HCT116 (cell line): ENCODE results near the gene DPY19L2.
"Not testable (repeated sequence)": the region's sequence is repeated elsewhere in the genome, so short reads cannot be mapped to it uniquely, and the experiment has no call there.

Experiments
- EZH2 ChIP-seq: fragments of 200-600 bp; sonication (generic); IDR thresholded peaks from 2 replicates; pipeline ENCODE4 v1.6.1; 2017; ENCODE audit warnings: antibody characterized with exemption, mixed run types
- EZH2phosphoT487 ChIP-seq: fragments of 200-600 bp; IDR thresholded peaks from 2 replicates; pipeline ENCODE4 v1.6.1; 2018; ENCODE audit warnings: antibody characterized with exemption, borderline replicate concordance
- JUND ChIP-seq: IDR thresholded peaks from 2 replicates; pipeline ENCODE4 v1.6.1; 2012
- POLR2A ChIP-seq: IDR thresholded peaks from 2 replicates; pipeline ENCODE4 v1.7.0; 2011; ENCODE audit warnings: borderline replicate concordance; ENCODE audit not compliant: insufficient read depth, insufficient read length; ENCODE audit errors: extremely low read depth
- POLR2AphosphoS5 ChIP-seq: IDR thresholded peaks from 2 replicates; pipeline ENCODE4 v1.6.1; 2011; ENCODE audit warnings: mild to moderate bottlenecking, low read depth, low read length, moderate library complexity
- REST ChIP-seq: IDR thresholded peaks from 2 replicates; pipeline ENCODE4 v1.6.1; 2012; ENCODE audit warnings: low read depth
- YY1 ChIP-seq: IDR thresholded peaks from 2 replicates; pipeline ENCODE4 v1.6.1; 2011; ENCODE audit warnings: low read length, low read depth, moderate library complexity, mild to moderate bottlenecking; ENCODE audit not compliant: insufficient replicate concordance; ENCODE audit errors: extremely low read depth
- TF ChIP-seq, protein P1 (sequence below), 3 experiments: fragments of 200-600 bp in 1 of 3; sonication (generic) in 1 of 3; IDR thresholded peaks in 2 of 3; conservative IDR thresholded peaks in 1 of 3; 2 replicates each; pipeline ENCODE4 v1.5.1; 2012 to 2017; ENCODE audit warnings: low read depth in 2 of 3, low read length in 2 of 3, antibody characterized with exemption in 1 of 3, borderline replicate concordance in 1 of 3, control low read depth in 1 of 3, mild to moderate bottlenecking in 1 of 3, mixed read lengths in 1 of 3, mixed run types in 1 of 3, moderate library complexity in 1 of 3; ENCODE audit not compliant: insufficient read depth in 1 of 3

- not testable (repeated sequence) for TF ChIP-seq REST, EZH2, POLR2A, YY1, POLR2AphosphoS5, EZH2phosphoT487, JUND
- TF ChIP-seq, protein P1, sequence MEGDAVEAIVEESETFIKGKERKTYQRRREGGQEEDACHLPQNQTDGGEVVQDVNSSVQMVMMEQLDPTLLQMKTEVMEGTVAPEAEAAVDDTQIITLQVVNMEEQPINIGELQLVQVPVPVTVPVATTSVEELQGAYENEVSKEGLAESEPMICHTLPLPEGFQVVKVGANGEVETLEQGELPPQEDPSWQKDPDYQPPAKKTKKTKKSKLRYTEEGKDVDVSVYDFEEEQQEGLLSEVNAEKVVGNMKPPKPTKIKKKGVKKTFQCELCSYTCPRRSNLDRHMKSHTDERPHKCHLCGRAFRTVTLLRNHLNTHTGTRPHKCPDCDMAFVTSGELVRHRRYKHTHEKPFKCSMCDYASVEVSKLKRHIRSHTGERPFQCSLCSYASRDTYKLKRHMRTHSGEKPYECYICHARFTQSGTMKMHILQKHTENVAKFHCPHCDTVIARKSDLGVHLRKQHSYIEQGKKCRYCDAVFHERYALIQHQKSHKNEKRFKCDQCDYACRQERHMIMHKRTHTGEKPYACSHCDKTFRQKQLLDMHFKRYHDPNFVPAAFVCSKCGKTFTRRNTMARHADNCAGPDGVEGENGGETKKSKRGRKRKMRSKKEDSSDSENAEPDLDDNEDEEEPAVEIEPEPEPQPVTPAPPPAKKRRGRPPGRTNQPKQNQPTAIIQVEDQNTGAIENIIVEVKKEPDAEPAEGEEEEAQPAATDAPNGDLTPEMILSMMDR (IDR thresholded peaks at IDR 0.05 in 2 of 3, conservative IDR thresholded peaks at IDR 0.05 in 1 of 3; ENCODE audit: borderline replicate concordance in 1 of 3, insufficient read depth in 1 of 3, low read depth in 2 of 3, low read length in 2 of 3), result not testable (repeated sequence)
Measured at GRCh38 chr12:63611285-63611684, 57.0 kb downstream of the DPY19L2 start.
